HG03280 (cell line): ENCODE measurements around the gene RTEL1.
"Not testable (repeated sequence)": the region's sequence is repeated elsewhere in the genome, so short reads cannot be mapped to it uniquely, and the experiment has no call there.

Experiments used
- ATAC-seq: cut with Tn5 transposase; IDR thresholded peaks from one replicate; pipeline ENCODE4 v1.9.1; 2021; ENCODE audit warnings: mild to moderate bottlenecking, moderate library complexity; ENCODE audit not compliant: unreplicated experiment

Gene RTEL1

DNA sequence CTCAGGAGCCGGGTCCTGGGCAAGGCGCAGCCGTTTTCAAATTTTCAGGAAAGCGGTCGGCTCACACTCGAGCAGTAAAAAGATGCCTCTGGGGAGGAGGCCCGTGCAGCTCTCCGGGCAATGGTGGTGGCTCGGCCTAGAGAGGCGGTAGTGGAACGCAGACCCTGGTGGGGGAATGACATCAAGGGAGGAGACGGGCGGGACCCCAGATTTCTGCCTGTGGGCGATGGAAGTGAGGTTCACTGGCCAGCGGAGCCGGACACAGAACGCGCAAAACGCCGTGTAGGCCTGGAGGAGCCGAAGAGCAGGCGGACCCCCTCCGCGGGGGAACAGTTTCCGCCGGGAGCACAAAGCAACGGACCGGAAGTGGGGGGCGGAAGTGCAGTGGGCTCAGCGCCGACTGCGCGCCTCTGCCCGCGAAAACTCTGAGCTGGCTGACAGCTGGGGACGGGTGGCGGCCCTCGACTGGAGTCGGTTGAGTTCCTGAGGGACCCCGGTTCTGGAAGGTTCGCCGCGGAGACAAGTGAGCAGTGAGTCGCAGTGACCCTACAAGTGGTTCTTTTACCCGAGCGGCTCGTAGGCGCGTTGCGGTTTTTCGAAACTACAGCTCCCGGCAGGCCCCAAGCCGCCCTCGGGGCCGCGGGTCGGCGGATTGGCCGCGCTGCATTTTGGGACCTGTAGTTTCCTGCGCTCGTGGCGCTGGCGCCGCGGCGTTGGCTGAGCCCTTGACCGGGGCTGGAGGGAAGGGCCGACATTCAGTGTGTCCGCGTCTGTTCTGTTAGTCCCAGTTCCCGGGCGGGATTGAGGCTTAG lies at the start of gene RTEL1:
TSS of gene RTEL1 (plus strand) at position 376 of the 812 bp plus-strand sequence. CDS start 1,091 bp downstream, outside the sequence.
- peak; percentile 82 for ATAC-seq

DNA sequence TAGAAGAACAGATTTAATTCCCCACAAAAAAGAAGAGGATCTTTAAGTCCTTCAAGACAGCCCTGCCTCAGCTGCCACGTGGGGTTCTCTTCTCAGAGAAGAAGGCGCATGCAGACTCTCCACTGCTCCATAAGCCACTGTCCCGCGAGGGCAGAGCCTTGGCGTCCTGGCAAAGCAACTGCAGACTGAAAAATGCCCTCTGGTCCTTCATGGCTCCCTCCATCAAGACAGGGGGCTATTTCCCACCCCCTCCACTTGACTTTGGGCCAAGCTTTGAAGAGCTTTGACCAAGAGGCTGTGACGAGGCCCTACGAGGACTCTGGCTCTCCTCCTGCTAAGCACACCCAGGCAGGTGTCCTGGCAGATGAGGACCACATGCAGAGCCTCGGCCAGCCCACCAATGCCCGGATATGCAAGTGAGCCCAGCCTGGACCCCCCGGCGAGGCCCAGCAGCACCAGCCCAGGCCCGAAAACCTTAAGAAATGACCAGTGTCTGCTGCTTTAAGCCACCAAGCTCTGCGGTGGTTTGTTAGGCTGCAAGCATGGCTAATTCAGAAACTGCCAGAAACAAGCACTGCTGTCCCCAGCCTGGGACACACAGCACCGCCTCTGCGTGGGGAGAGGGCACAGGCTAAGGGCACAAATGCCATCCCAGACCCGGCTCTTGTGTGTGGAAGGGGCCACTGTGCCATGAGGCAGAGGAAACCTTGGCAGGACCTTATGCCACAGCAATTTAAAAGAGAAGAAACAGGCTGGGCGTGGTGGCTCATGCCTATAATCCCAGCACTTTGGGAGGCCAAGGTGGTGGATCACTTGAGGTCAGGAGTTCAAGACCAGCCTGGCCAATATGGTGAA lies 47.3 kb upstream of the RTEL1 start:
- ATAC-seq, result no peak

- no peak for ATAC-seq
Observed at GRCh38 chr20:63611646-63612045, 46.5 kb upstream of the RTEL1 start.

DNA sequence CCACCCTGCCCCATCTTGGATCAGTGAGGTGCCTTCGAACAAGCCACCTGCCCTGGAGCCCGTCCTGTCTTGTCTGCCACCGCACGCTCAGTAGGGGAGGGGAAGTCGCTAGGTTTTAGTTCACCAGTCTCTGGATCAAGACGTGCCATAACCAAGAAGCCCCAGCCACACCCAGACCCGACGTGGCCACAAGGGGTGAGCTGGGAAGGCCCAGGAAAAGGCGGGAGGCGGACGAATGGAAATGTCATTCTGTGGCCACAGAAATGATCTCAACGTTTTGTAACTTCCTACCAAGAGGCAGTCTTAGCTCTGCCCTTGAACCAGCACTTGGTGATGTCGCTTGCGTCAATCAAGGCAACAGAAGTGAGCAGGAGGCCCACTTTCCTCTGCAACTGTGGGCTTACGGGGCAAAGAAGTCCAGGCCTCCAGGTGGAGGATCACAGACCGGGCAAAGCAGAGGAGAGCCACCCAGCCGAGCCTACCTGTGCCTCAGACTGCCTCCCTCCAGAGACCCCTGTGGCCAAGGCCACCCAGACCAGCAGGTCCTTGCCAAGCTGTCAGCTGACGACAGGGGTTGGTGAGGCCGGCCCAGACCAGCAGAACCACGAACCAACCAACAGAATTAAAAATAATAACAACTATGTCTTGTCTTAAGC lies 45.7 kb upstream of the RTEL1 start:
- ATAC-seq, result no peak

DNA sequence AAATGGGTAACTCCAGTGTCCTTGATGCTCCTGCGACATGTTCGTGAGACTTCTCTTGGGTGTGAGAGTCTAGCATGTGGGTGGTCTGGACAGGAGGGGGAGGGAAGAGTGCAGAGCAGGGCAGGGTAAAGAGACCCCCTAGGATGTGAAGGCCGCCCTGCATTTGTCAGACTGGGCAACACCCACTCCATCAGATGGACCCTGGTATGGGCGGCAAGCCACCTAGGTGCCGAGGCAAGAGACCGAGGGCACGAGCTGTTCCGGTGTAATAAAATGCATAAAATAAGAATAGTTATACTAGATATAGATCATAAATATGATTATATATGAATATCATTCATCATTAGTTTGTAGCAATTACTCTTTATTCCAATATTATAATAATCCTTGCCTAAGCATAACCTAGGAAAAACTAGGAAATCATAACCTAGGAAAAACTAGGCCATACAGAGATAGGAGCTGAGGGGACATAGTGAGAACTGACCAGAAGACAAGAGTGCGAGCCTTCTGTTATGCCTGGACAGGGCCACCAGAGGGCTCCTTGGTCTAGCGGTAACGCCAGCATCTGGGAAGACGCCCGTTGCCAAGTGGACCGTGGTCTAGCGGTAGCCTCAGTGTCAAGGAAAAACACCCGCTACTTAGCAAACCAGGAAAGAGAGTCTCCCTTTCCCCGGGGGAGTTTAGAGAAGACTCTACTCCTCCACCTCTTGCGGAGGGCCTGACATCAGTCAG lies 44.1 kb upstream of the RTEL1 start:
- not testable (repeated sequence) for ATAC-seq

- ATAC-seq, result no peak
Observed at GRCh38 chr20:63617092-63617875, 40.8 kb upstream of the RTEL1 start.

DNA sequence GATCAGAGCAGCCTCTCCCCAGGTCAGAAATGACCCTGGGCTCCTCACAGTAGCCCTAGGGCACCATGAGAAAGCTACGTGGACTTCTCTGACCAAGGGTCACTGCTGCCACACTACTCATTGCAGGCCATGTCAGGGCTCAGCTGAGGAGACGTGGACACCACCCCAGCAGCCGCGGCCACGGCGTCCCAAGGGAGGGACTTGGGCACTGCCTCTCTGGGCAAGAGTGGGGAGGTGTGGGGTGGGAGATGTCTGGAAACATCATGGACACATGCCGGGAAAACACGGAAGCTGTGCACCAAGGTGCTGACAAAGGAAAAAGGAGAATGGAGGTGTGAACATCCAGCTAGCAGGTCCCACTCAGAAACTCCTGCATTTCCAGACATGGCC lies 40.2 kb upstream of the RTEL1 start:
- ATAC-seq, result no peak

GRCh38 chr20:63618291-63618980 lies 39.7 kb upstream of the RTEL1 start:
- ATAC-seq, result no peak

DNA sequence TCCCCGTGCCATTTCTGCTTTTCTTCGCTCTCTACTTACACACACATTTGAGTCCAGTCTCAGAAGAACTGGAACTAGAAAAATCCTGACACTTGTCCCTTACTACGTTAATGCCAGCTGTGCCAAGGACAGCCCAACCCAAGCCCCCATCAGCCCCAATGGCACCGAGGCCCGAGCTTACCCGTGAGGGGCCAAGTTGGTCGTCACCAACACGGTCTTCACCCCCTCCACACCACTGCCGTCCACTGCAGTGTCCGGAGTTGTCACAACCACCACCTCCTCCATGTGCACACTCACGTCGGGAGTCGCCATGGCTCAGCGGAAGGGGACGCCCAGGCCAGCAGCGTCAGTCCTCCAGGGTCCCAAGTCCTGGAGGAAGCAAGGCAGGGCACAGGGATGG lies 39.0 kb upstream of the RTEL1 start:
- no peak for ATAC-seq

- no peak for ATAC-seq
Observed at GRCh38 chr20:63619505-63619904, 38.6 kb upstream of the RTEL1 start.

DNA sequence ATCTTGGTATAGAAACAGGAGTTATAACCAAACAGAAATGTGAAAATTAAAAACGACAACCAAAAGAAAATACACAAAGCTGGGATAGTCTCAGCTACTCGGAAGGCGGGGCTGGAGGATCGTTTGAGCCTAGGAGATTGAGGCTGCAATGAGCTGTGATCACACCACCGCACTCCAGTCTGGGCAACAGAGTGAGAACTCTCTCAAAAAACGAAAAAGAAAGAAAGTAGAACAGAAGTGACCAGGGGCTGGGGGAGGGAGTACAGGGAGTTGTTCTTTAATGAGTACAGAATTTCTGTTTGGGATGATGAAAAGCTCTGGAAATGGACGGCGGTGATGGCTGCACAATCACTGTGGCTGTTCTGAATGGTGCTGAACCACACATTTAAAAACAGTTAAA lies 37.1 kb upstream of the RTEL1 start:
- no peak for ATAC-seq

DNA sequence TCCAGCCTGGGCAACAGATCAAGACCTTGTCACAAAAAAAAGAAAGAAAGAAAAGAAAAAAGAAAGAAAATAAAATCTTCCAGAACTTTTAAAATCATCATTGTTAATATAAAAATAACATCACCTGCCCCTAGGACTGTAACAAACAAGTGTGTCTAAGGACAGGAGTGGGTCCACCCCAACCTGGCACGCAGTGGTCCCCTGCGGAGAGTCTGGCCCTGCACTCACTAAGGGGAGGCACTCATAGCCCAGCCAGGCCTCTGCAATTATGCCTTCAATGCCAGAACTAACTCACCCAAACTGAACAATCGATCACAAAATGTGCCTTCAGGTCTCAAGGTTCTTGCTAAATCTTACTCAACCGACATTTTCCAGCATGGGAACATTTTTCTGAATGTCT lies 36.0 kb upstream of the RTEL1 start:
- no peak for ATAC-seq

DNA sequence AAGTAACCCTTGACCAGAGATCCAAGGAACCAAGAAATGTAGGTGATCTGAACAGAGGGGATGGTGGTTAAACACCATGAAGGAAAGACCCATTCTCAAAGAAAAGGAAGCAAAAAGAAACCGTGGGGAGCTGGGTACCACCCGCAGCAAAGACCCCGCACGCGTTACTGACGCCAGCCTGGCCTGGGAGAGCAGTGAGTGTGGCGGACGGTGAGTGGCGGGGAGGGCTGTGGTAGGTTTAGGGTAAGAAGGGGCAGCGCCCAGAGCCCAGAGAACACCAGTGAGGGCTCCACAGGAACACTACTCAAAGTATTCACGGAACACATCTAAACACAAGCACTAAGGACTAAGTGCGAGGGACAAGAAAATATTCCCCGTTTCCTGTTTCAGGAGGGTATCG lies 35.4 kb upstream of the RTEL1 start:
- no peak for ATAC-seq

DNA sequence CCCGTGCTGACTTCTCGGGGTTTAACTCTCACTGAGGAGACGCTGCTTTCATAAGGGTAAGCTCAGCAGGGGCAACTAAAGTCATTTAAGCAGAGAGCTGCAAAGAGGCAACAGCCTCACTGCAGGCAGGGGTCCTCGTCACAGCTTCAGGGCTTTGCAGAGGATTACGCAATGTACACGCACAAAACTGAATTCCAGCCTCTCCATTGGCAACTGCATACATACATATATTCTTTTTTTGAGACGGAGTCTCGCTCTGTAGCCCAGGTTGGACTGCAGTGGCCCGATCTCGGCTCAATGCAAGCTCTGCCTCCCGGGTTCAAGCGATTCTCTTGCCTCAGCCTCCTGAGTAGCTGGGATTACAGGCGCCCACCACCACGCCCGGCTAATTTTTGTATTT lies 33.6 kb upstream of the RTEL1 start:
- no peak for ATAC-seq

GRCh38 chr20:63625771-63626423 lies 32.2 kb upstream of the RTEL1 start:
- ATAC-seq, result peak; percentile 26

- peak; percentile 46 for ATAC-seq
Observed at GRCh38 chr20:63626424-63627128, 31.5 kb upstream of the RTEL1 start, which contains the start of gene GMEB2. GMEB2 (minus strand) TSS chr20:63627101; CDS start chr20:63619397, 7,704 bp downstream.

- peak; percentile 74 for ATAC-seq
Observed at GRCh38 chr20:63627129-63627750, 30.9 kb upstream of the RTEL1 start.

DNA sequence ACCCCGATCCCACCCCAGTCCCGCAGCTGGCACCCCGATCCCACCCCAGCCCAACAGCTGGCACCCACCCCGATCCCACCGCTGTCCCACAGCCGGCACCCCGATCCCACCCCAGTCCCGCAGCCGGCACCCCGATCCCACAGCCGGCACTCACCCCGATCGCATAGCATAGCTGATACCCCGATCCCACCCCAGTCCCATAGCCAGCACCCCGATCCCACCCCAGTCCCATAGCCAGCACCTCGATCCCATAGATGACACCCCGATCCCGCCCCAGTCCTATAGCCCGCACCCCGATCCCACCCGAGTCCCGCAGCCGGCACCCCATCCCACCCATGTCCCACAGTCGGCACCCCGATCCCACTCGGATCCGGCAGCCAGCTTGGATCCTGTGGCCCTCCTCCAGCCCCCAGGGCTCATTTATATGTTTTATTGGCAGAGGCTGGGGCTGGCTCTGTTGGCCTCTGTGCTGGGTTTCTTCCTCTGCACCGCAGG lies 30.3 kb upstream of the RTEL1 start:
- no peak for ATAC-seq
